Ishikawa (cell line): ENCODE results near the gene LRIF1.

Source experiments
- CEBPB ChIP-seq: IDR thresholded peaks from 2 replicates; pipeline ENCODE4 v1.6.1; 2012
- CREB1 ChIP-seq: IDR thresholded peaks from 2 replicates; pipeline ENCODE4 v1.6.1; 2012; ENCODE audit warnings: low read depth
- EGR1 ChIP-seq: IDR thresholded peaks from 2 replicates; pipeline ENCODE4 v1.6.1; 2012
- FOXM1 ChIP-seq: IDR thresholded peaks from 2 replicates; pipeline ENCODE4 v1.6.1; 2012; ENCODE audit warnings: low read depth, borderline replicate concordance
- RAD21 ChIP-seq: IDR thresholded peaks from 2 replicates; pipeline ENCODE4 v1.6.1; 2012; ENCODE audit warnings: low read depth
- TAF1 ChIP-seq: IDR thresholded peaks from 2 replicates; pipeline ENCODE4 v1.6.1; 2012; ENCODE audit warnings: low read depth, mild to moderate bottlenecking
- TCF12 ChIP-seq: IDR thresholded peaks from 2 replicates; pipeline ENCODE4 v1.6.1; 2012; ENCODE audit warnings: low read depth
- TEAD4 ChIP-seq: IDR thresholded peaks from 2 replicates; pipeline ENCODE4 v1.6.1; 2012
- YY1 ChIP-seq: IDR thresholded peaks from 2 replicates; pipeline ENCODE4 v1.6.1; 2012; ENCODE audit warnings: low read depth
- TF ChIP-seq, protein P1 (sequence below): IDR thresholded peaks from 2 replicates; pipeline ENCODE4 v1.6.1; 2012
- TF ChIP-seq, protein P2 (sequence below): IDR thresholded peaks from 2 replicates; pipeline ENCODE4 v1.6.1; 2012
- TF ChIP-seq, protein P3 (sequence below): IDR thresholded peaks from 2 replicates; pipeline ENCODE4 v1.6.1; 2012; ENCODE audit warnings: low read depth, mild to moderate bottlenecking

DNA sequence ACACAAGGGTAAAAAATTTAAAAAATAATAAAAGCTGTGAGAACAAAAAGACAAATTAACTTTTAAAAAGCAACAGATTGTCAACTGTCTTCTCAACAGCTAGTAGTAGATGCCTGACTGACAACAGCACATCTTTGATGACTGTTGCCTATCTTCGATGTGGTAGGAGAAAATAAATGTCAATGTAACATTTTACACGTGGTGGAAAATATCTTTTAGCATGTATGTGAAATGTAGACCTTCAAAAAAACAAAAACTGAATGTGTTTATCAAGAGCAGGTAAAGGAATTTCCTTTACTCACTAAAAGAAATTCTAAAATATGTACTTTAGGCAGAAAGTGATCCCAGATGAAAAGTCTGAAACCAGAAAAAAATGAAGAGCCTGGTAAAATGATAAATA, 47.9 kb downstream of the LRIF1 start:
- no peak for TF ChIP-seq TAF1
- TF ChIP-seq CREB1 = no peak
- no peak for TF ChIP-seq TCF12
- TF ChIP-seq, protein P1, sequence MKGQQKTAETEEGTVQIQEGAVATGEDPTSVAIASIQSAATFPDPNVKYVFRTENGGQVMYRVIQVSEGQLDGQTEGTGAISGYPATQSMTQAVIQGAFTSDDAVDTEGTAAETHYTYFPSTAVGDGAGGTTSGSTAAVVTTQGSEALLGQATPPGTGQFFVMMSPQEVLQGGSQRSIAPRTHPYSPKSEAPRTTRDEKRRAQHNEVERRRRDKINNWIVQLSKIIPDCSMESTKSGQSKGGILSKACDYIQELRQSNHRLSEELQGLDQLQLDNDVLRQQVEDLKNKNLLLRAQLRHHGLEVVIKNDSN = no peak
- TF ChIP-seq, protein P2, sequence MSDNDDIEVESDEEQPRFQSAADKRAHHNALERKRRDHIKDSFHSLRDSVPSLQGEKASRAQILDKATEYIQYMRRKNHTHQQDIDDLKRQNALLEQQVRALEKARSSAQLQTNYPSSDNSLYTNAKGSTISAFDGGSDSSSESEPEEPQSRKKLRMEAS = no peak
- TF ChIP-seq RAD21 = no peak
- TF ChIP-seq, protein P3, sequence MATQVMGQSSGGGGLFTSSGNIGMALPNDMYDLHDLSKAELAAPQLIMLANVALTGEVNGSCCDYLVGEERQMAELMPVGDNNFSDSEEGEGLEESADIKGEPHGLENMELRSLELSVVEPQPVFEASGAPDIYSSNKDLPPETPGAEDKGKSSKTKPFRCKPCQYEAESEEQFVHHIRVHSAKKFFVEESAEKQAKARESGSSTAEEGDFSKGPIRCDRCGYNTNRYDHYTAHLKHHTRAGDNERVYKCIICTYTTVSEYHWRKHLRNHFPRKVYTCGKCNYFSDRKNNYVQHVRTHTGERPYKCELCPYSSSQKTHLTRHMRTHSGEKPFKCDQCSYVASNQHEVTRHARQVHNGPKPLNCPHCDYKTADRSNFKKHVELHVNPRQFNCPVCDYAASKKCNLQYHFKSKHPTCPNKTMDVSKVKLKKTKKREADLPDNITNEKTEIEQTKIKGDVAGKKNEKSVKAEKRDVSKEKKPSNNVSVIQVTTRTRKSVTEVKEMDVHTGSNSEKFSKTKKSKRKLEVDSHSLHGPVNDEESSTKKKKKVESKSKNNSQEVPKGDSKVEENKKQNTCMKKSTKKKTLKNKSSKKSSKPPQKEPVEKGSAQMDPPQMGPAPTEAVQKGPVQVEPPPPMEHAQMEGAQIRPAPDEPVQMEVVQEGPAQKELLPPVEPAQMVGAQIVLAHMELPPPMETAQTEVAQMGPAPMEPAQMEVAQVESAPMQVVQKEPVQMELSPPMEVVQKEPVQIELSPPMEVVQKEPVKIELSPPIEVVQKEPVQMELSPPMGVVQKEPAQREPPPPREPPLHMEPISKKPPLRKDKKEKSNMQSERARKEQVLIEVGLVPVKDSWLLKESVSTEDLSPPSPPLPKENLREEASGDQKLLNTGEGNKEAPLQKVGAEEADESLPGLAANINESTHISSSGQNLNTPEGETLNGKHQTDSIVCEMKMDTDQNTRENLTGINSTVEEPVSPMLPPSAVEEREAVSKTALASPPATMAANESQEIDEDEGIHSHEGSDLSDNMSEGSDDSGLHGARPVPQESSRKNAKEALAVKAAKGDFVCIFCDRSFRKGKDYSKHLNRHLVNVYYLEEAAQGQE = no peak
- no peak for TF ChIP-seq YY1
- no peak for TF ChIP-seq EGR1
- no peak for TF ChIP-seq FOXM1
- no peak for TF ChIP-seq TEAD4
- no peak for TF ChIP-seq CEBPB
